Measurements from ENCODE around the gene SLC25A31.

Gene SLC25A31

GRCh38 chr4:127778102-127778501 is 47.9 kb downstream of the SLC25A31 start:
- no peak for DNase-seq

GRCh38 chr4:127780598-127780997 is 50.4 kb downstream of the SLC25A31 start:
- DNase-seq, result no peak

- no peak for DNase-seq
Observed at GRCh38 chr4:127781300-127782024, 51.3 kb downstream of the SLC25A31 start.

GRCh38 chr4:127782025-127782274 is 51.8 kb downstream of the SLC25A31 start:
- DNase-seq, result no peak

- DNase-seq, result peak; percentile 57
Observed at GRCh38 chr4:127782275-127783025, 52.2 kb downstream of the SLC25A31 start, which contains the start of gene HSPA4L. HSPA4L (plus strand) TSS chr4:127782322; CDS start chr4:127782551, 229 bp downstream.

- DNase-seq, result peak; percentile 33
Observed at GRCh38 chr4:127783026-127783769, 53.0 kb downstream of the SLC25A31 start.

GRCh38 chr4:127783955-127784770 is 54.0 kb downstream of the SLC25A31 start:
- DNase-seq, result no peak

- no peak for DNase-seq
Observed at GRCh38 chr4:127788517-127788916, 58.3 kb downstream of the SLC25A31 start.

GRCh38 chr4:127791391-127791790 is 61.2 kb downstream of the SLC25A31 start:
- peak; percentile 7 for DNase-seq

GRCh38 chr4:127793528-127793927 is 63.3 kb downstream of the SLC25A31 start:
- DNase-seq, result no peak

GRCh38 chr4:127799711-127800110 is 69.5 kb downstream of the SLC25A31 start:
- no peak for DNase-seq

- no peak for DNase-seq
Observed at GRCh38 chr4:127809173-127809800, 79.1 kb downstream of the SLC25A31 start.

GRCh38 chr4:127810551-127810950 is 80.4 kb downstream of the SLC25A31 start:
- no peak for DNase-seq

- no peak for DNase-seq
Observed at GRCh38 chr4:127822430-127822829, 92.2 kb downstream of the SLC25A31 start.
